Neural progenitor cell (in vitro differentiated cells): ENCODE data around the gene APH1B. TPM values are rescaled to one million over a fixed set of nuclear protein-coding genes. Genes with fewer than 3 reads are reported as not detected.

Experiments
- DNase-seq: peaks from one replicate; pipeline ENCODE4 v3.0.0-alpha.2; 2016; ENCODE audit warnings: low spot score
- H2AFZ ChIP-seq: fragments of 200-600 bp; sonication (generic); replicated peaks from 2 replicates; pipeline ENCODE4 v1.6.1; 2016; ENCODE audit warnings: antibody characterized with exemption
- H3F3A ChIP-seq: fragments of 200-600 bp; sonication (generic); 2 replicates; pipeline ENCODE4 v1.6.1; 2016; ENCODE audit warnings: antibody characterized with exemption, low read depth
- H3K27ac ChIP-seq: fragments of 200-600 bp; sonication (generic); 2 replicates; pipeline ENCODE4 v1.5.1; 2016; ENCODE audit warnings: mild to moderate bottlenecking
- H3K27me3 ChIP-seq: fragments of 200-600 bp; sonication (generic); 2 replicates; pipeline ENCODE4 v1.6.1; 2016; ENCODE audit warnings: mild to moderate bottlenecking, moderate library complexity
- H3K36me3 ChIP-seq: fragments of 200-600 bp; sonication (generic); 2 replicates; pipeline ENCODE4 v1.5.1; 2016
- H3K4me1 ChIP-seq: fragments of 200-600 bp; sonication (generic); 2 replicates; pipeline ENCODE4 v1.6.1; 2016; ENCODE audit warnings: mixed run types
- H3K4me2 ChIP-seq: fragments of 200-600 bp; sonication (generic); 2 replicates; pipeline ENCODE4 v1.6.1; 2016
- H3K4me3 ChIP-seq: fragments of 200-600 bp; sonication (generic); 2 replicates; pipeline ENCODE4 v1.5.1; 2016
- H3K79me2 ChIP-seq: fragments of 200-600 bp; sonication (generic); 2 replicates; pipeline ENCODE4 v1.6.1; 2016; ENCODE audit warnings: low read depth
- H3K9ac ChIP-seq: fragments of 200-600 bp; sonication (generic); 2 replicates; pipeline ENCODE4 v1.6.1; 2016
- H3K9me3 ChIP-seq: fragments of 200-600 bp; sonication (generic); 2 replicates; pipeline ENCODE4 v1.5.1; 2016; ENCODE audit warnings: low read depth
- H4K20me1 ChIP-seq: fragments of 200-600 bp; sonication (generic); 2 replicates; pipeline ENCODE4 v1.6.1; 2016; ENCODE audit warnings: low read depth
- H3K27ac Mint-ChIP-seq: 3 replicates; pipeline ENCODE4 v1.8.0; 2021; ENCODE audit warnings: mixed read lengths
- H3K27me3 Mint-ChIP-seq: 2 replicates; pipeline ENCODE4 v1.8.0; 2022; ENCODE audit warnings: low read depth, mild to moderate bottlenecking, inconsistent platforms, moderate library complexity, mixed read lengths; ENCODE audit not compliant: insufficient read depth
- H3K36me3 Mint-ChIP-seq: 3 replicates; pipeline ENCODE4 v1.8.0; 2021; ENCODE audit warnings: mixed read lengths
- H3K4me1 Mint-ChIP-seq: 3 replicates; pipeline ENCODE4 v1.8.0; 2021; ENCODE audit warnings: mixed read lengths
- H3K4me3 Mint-ChIP-seq: 3 replicates; pipeline ENCODE4 v1.8.0; 2021; ENCODE audit warnings: mild to moderate bottlenecking, moderate library complexity, mixed read lengths
- H3K9me3 Mint-ChIP-seq: 3 replicates; pipeline ENCODE4 v1.8.0; 2020; ENCODE audit warnings: mixed read lengths
- EZH2 ChIP-seq: fragments of 200-600 bp; sonication (generic); IDR thresholded peaks from 2 replicates; pipeline ENCODE4 v1.6.1; 2017; ENCODE audit warnings: antibody characterized with exemption, mild to moderate bottlenecking, moderate library complexity
- EZH2phosphoT487 ChIP-seq: fragments of 200-600 bp; sonication (generic); IDR thresholded peaks from 2 replicates; pipeline ENCODE4 v1.6.1; 2017; ENCODE audit warnings: antibody characterized with exemption
- total RNA-seq: library from RNA; depleted of rRNA; stranded (reverse); fragments of >200 nt; gene quantifications from 2 replicates; pipeline ENCODE4 v1.2.3, GENCODE V29; 2015; ENCODE audit warnings: low replicate concordance
- TF ChIP-seq, protein P1 (sequence below): fragments of 200-600 bp; sonication (generic); IDR thresholded peaks from 2 replicates; pipeline ENCODE4 v1.5.1; 2017; ENCODE audit warnings: antibody characterized with exemption, mild to moderate bottlenecking

Gene APH1B
- total RNA-seq, 1 donor from 2014 or later: 4.0 TPM

GRCh38 chr15:63324770-63325169, 47.4 kb downstream of the APH1B start:
- Histone ChIP-seq H3K9ac (no peak overlapping the region), H3K4me2 (no peak overlapping the region), H4K20me1 (no peaks in the 10 kb centered on the region), H3K27ac (no peak overlapping the region), H3K36me3 (no peaks in the 10 kb centered on the region), H3F3A (no peaks in the 10 kb centered on the region), H3K9me3 (no peaks in the 10 kb centered on the region), H2AFZ (no peak overlapping the region), H3K4me3 (no peak overlapping the region), H3K4me1 (peaks cover 5% of the 10 kb centered on the region), H3K79me2 (no peaks in the 10 kb centered on the region), H3K27me3 (no peaks in the 10 kb centered on the region)
- peaks cover 1% of the 10 kb centered on the region for H3K36me3 Mint-ChIP-seq
- no peaks in the 10 kb centered on the region for H3K9me3 Mint-ChIP-seq
- no peak overlapping the region for H3K4me3 Mint-ChIP-seq
- DNase-seq: no peak
- TF ChIP-seq, protein P1, sequence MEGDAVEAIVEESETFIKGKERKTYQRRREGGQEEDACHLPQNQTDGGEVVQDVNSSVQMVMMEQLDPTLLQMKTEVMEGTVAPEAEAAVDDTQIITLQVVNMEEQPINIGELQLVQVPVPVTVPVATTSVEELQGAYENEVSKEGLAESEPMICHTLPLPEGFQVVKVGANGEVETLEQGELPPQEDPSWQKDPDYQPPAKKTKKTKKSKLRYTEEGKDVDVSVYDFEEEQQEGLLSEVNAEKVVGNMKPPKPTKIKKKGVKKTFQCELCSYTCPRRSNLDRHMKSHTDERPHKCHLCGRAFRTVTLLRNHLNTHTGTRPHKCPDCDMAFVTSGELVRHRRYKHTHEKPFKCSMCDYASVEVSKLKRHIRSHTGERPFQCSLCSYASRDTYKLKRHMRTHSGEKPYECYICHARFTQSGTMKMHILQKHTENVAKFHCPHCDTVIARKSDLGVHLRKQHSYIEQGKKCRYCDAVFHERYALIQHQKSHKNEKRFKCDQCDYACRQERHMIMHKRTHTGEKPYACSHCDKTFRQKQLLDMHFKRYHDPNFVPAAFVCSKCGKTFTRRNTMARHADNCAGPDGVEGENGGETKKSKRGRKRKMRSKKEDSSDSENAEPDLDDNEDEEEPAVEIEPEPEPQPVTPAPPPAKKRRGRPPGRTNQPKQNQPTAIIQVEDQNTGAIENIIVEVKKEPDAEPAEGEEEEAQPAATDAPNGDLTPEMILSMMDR: no peak
- no peak for TF ChIP-seq EZH2
- H3K27ac Mint-ChIP-seq: no peak overlapping the region
- H3K4me1 Mint-ChIP-seq: peaks cover 16% of the 10 kb centered on the region
- peaks cover 6% of the 10 kb centered on the region for H3K27me3 Mint-ChIP-seq

DNA sequence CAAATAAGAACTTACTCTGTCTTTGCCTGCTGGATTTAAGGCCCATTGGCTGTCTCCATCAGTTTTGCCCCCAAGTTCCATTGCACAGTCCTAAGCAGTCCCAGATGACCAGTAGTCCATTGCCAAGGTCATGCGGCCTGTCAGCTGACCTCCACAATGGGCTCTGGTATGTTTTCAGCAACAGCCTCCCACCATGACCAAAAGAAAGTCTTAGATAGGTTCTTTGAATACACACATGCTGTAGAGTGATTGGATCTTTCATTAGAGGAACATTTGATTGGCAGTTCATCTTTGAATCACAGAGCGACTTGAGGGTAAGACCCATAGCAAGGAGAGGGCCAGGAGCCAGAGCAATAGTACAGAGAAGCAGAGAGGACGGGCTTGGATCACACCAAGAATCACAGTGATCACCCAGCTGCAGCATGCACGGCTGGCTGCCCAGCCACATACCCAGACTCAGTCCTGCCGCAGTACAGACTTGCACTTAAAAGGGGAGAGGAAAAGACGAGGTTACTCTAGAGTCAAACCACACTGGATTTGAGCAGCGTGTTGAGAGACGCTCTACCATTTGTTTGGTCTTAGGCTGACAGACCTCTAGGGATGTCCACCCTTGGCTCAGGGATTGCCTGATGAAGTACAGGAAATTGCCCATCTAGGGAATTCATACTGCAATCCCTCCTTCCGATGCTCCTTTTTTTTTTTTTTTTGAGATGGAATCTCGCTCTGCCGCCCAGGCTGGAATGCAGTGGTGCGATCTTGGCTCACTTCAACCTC, 50.4 kb downstream of the APH1B start:
- Mint-ChIP-seq H3K27ac (no peak overlapping the region), H3K27me3 (peaks cover 9% of the 10 kb centered on the region), H3K4me3 (no peak overlapping the region), H3K4me1 (peaks cover 17% of the 10 kb centered on the region), H3K9me3 (no peaks in the 10 kb centered on the region), H3K36me3 (peaks cover 1% of the 10 kb centered on the region)
- no peak overlapping the region for H3K4me3 ChIP-seq
- no peak for DNase-seq
- no peak overlapping the region for H3K9ac ChIP-seq
- H3K4me2 ChIP-seq: no peak overlapping the region
- no peaks in the 10 kb centered on the region for H3K27me3 ChIP-seq
- no peaks in the 10 kb centered on the region for H3K36me3 ChIP-seq
- no peaks in the 10 kb centered on the region for H3F3A ChIP-seq
- no peaks in the 10 kb centered on the region for H3K79me2 ChIP-seq
- TF ChIP-seq, protein P1: no peak
- TF ChIP-seq EZH2phosphoT487: no peak
- TF ChIP-seq EZH2: no peak
- H4K20me1 ChIP-seq: no peaks in the 10 kb centered on the region
- no peak overlapping the region for H2AFZ ChIP-seq
- no peak overlapping the region for H3K27ac ChIP-seq
- H3K4me1 ChIP-seq: peaks cover 5% of the 10 kb centered on the region
- no peaks in the 10 kb centered on the region for H3K9me3 ChIP-seq

- Histone ChIP-seq H4K20me1 (no peaks in the 10 kb centered on the region), H3F3A (no peaks in the 10 kb centered on the region), H3K4me2 (no peak overlapping the region), H3K9me3 (no peaks in the 10 kb centered on the region), H3K27me3 (no peaks in the 10 kb centered on the region), H3K4me1 (no peaks in the 10 kb centered on the region), H3K79me2 (no peaks in the 10 kb centered on the region), H3K36me3 (no peaks in the 10 kb centered on the region), H3K27ac (no peak overlapping the region), H3K4me3 (no peak overlapping the region), H3K9ac (no peak overlapping the region), H2AFZ (no peak overlapping the region)
- Mint-ChIP-seq H3K9me3 (no peaks in the 10 kb centered on the region), H3K36me3 (peaks cover 1% of the 10 kb centered on the region), H3K4me3 (no peak overlapping the region), H3K27ac (no peak overlapping the region), H3K27me3 (peaks cover 4% of the 10 kb centered on the region), H3K4me1 (peaks cover 4% of the 10 kb centered on the region)
- DNase-seq: no peak
- no peak for TF ChIP-seq EZH2
- TF ChIP-seq, protein P1: no peak
- TF ChIP-seq EZH2phosphoT487: no peak
Observed at GRCh38 chr15:63329567-63330350, 52.4 kb downstream of the APH1B start.
